Esophagus squamous epithelium (tissue), 4 donors: ENCODE results near the gene YLPM1.

ENCODE experiments used
- CTCF ChIP-seq, 6 experiments: fragments of 450-650 bp in 4 of 6; fragments of 200-600 bp in 2 of 6; sonication (generic) in 2 of 6; IDR thresholded peaks; one replicate each; pipeline ENCODE4 v1.5.1; 2016 to 2019; ENCODE audit warnings: antibody characterized with exemption in 6 of 6, mild to moderate bottlenecking in 4 of 6, moderate library complexity in 4 of 6
- POLR2A ChIP-seq, 4 donors: fragments of 450-650 bp; IDR thresholded peaks; one replicate each; pipeline ENCODE4 v1.6.1; 2017; ENCODE audit warnings: antibody characterized with exemption in 4 of 4, mild to moderate bottlenecking in 4 of 4, moderate library complexity in 3 of 4

GRCh38 chr14:74826574-74826973, 63.5 kb downstream of the YLPM1 start:
- TF ChIP-seq CTCF (IDR thresholded peaks at IDR 0.05), result no peak
- TF ChIP-seq POLR2A (IDR thresholded peaks at IDR 0.05), result no peak
